Gastroesophageal sphincter (tissue), 4 donors: Measurements from ENCODE around the gene PPM1L. TPM values are rescaled to one million over a fixed set of nuclear protein-coding genes. Genes with fewer than 3 reads are reported as not detected.
"Not testable (repeated sequence)": the region's sequence is repeated elsewhere in the genome, so short reads cannot be mapped to it uniquely, and the experiment has no call there.

Experiments used
- ATAC-seq: fragments of 150-250 bp; one replicate; pipeline ENCODE4 v1.9.1; 2016; ENCODE audit warnings: mild to moderate bottlenecking, moderate library complexity
- H3K27ac ChIP-seq, 4 donors: fragments of 200-600 bp; sonication (generic) in 3 of 4; 1 replicate in 3 of 4; 2 replicates in 1 of 4; pipeline ENCODE4 v1.5.1; 2016 to 2019
- H3K27me3 ChIP-seq: fragments of 200-600 bp; sonication (generic); one replicate; pipeline ENCODE4 v1.5.1; 2019
- H3K36me3 ChIP-seq, 2 donors: fragments of 200-600 bp; sonication (generic); one replicate each; pipeline ENCODE4 v1.5.1; 2019; ENCODE audit warnings: control low read depth in 1 of 2
- H3K4me1 ChIP-seq, 3 donors: fragments of 200-600 bp; sonication (generic); 1 replicate in 2 of 3; 2 replicates in 1 of 3; pipeline ENCODE4 v1.5.1; 2016 to 2019; ENCODE audit warnings: control low read depth in 2 of 3
- H3K4me3 ChIP-seq, 2 donors: fragments of 200-600 bp; sonication (generic); one replicate each; pipeline ENCODE4 v1.5.1; 2019; ENCODE audit warnings: mild to moderate bottlenecking in 1 of 2, moderate library complexity in 1 of 2
- H3K9me3 ChIP-seq, 3 donors: fragments of 200-600 bp; sonication (generic); one replicate each; pipeline ENCODE4 v1.5.1; 2017 to 2019; ENCODE audit warnings: control low read depth in 2 of 3
- CTCF ChIP-seq, 4 experiments: fragments of 200-600 bp in 2 of 4; fragments of 450-650 bp in 2 of 4; sonication (generic) in 1 of 4; IDR thresholded peaks; one replicate each; pipeline ENCODE4 v1.5.1; 2017 to 2019; ENCODE audit warnings: antibody characterized with exemption in 4 of 4, mild to moderate bottlenecking in 2 of 4, moderate library complexity in 2 of 4
- EP300 ChIP-seq: sonication (generic); formaldehyde crosslinking; IDR thresholded peaks from one replicate; pipeline ENCODE4 v1.6.1; 2017; ENCODE audit warnings: antibody characterized with exemption, mild to moderate bottlenecking
- POLR2A ChIP-seq, 2 donors: fragments of 450-650 bp; IDR thresholded peaks; one replicate each; pipeline ENCODE4 v1.6.1; 2017; ENCODE audit warnings: antibody characterized with exemption in 2 of 2, mild to moderate bottlenecking in 2 of 2, moderate library complexity in 1 of 2
- POLR2AphosphoS5 ChIP-seq: sonication (generic); formaldehyde crosslinking; IDR thresholded peaks from one replicate; pipeline ENCODE4 v1.6.1; 2017; ENCODE audit warnings: antibody characterized with exemption
- WGBS, 2 donors: methylation state at CpG; one replicate each; pipeline ENCODE4 v1.1.5; 2018; ENCODE audit warnings: low coverage in 1 of 2; 5-methylcytosine and 5-hydroxymethylcytosine counted together
- total RNA-seq, 4 donors: library from RNA; depleted of rRNA; stranded (reverse); fragments of >200 nt; gene quantifications; one replicate each; pipeline ENCODE4 v1.1.0, GENCODE V29; 2016

Gene PPM1L
- total RNA-seq, 4 donors from 2014 or later: 47.4 to 93.1 (median 60.6) TPM

- no peak overlapping the region for H3K27ac ChIP-seq
- no peak for TF ChIP-seq POLR2AphosphoS5
- 86 to 87% methylated on average over 1 of the region's 1 CpG for WGBS, 2 donors
- ATAC-seq: no peak
- H3K4me3 ChIP-seq: no peak overlapping the region
- H3K4me1 ChIP-seq: no peaks in the 10 kb centered on the region
- no peaks in the 10 kb centered on the region for H3K9me3 ChIP-seq
- H3K27me3 ChIP-seq: no peaks in the 10 kb centered on the region
- no peaks in the 10 kb centered on the region for H3K36me3 ChIP-seq
Observed at GRCh38 chr3:160998581-160998980, 242.6 kb downstream of the PPM1L start.

GRCh38 chr3:160999274-160999673 is 243.2 kb downstream of the PPM1L start:
- H3K27ac ChIP-seq: no peak overlapping the region
- ATAC-seq: no peak
- H3K9me3 ChIP-seq: no peaks in the 10 kb centered on the region
- H3K36me3 ChIP-seq: no peaks in the 10 kb centered on the region
- no peaks in the 10 kb centered on the region for H3K27me3 ChIP-seq
- WGBS, 2 donors: 90 to 93% methylated on average over 2 to 5 of the region's 5 CpGs
- no peak overlapping the region for H3K4me3 ChIP-seq
- TF ChIP-seq POLR2A (IDR thresholded peaks at IDR 0.05) (no peak), POLR2AphosphoS5 (no peak), EP300 (no peak), CTCF (IDR thresholded peaks at IDR 0.05) (no peak)
- H3K4me1 ChIP-seq: no peaks in the 10 kb centered on the region

GRCh38 chr3:161008086-161008485 is 252.1 kb downstream of the PPM1L start:
- no peak for ATAC-seq
- 95% methylated on average over 2 of the region's 2 CpGs for WGBS, 2 donors
- Histone ChIP-seq H3K4me1 (no peaks in the 10 kb centered on the region), H3K4me3 (no peak overlapping the region), H3K27me3 (no peaks in the 10 kb centered on the region), H3K36me3 (no peaks in the 10 kb centered on the region), H3K9me3 (no peaks in the 10 kb centered on the region), H3K27ac (no peak overlapping the region)
- TF ChIP-seq CTCF (IDR thresholded peaks at IDR 0.05) (no peak), POLR2A (IDR thresholded peaks at IDR 0.05) (no peak), POLR2AphosphoS5 (no peak), EP300 (no peak)

- H3K9me3 ChIP-seq, H3K27me3 ChIP-seq, ATAC-seq, H3K4me3 ChIP-seq, H3K4me1 ChIP-seq, H3K27ac ChIP-seq, H3K36me3 ChIP-seq: not testable (repeated sequence)
- 33 to 93% methylated on average over 1 to 2 of the region's 2 CpGs for WGBS, 2 donors
Observed at GRCh38 chr3:161010151-161010550, 254.1 kb downstream of the PPM1L start.

GRCh38 chr3:161014843-161015749 is 259.1 kb downstream of the PPM1L start:
- no peaks in the 10 kb centered on the region for H3K36me3 ChIP-seq
- H3K4me3 ChIP-seq: no peak overlapping the region
- TF ChIP-seq CTCF (IDR thresholded peaks at IDR 0.05) (no peak), POLR2AphosphoS5 (no peak), POLR2A (IDR thresholded peaks at IDR 0.05) (no peak), EP300 (no peak)
- no peaks in the 10 kb centered on the region for H3K9me3 ChIP-seq
- ATAC-seq: no peak
- 21 to 37% methylated on average over 4 of the region's 4 CpGs for WGBS, 2 donors
- no peaks in the 10 kb centered on the region for H3K27me3 ChIP-seq
- peaks cover 0 to 29% (median 11%) of the 10 kb centered on the region in 3 donors for H3K4me1 ChIP-seq
- no peak overlapping the region for H3K27ac ChIP-seq
